Lower leg skin (tissue), 4 donors: Measurements from ENCODE around the gene LGR4. TPM values are rescaled to one million over a fixed set of nuclear protein-coding genes. Genes with fewer than 3 reads are reported as not detected.
"Not testable (repeated sequence)": the region's sequence is repeated elsewhere in the genome, so short reads cannot be mapped to it uniquely, and the experiment has no call there.

Experiments used
- DNase-seq, 2 donors: peaks; one replicate each; pipeline ENCODE4 v3.0.0-alpha.2; 2019; ENCODE audit warnings: low spot score in 2 of 2
- H3K4me3 ChIP-seq: fragments of 200-600 bp; sonication (generic); 2 replicates; pipeline ENCODE4 v1.5.1; 2017; ENCODE audit warnings: mild to moderate bottlenecking, low read depth; ENCODE audit not compliant: poor library complexity, severe bottlenecking
- CTCF ChIP-seq, 3 donors: fragments of 450-650 bp; IDR thresholded peaks; one replicate each; pipeline ENCODE4 v1.5.1; 2016; ENCODE audit warnings: antibody characterized with exemption in 3 of 3, mild to moderate bottlenecking in 3 of 3, moderate library complexity in 2 of 3
- POLR2A ChIP-seq, 2 donors: fragments of 450-650 bp; IDR thresholded peaks; one replicate each; pipeline ENCODE4 v1.6.1; 2016 to 2017; ENCODE audit warnings: antibody characterized with exemption in 2 of 2, mild to moderate bottlenecking in 1 of 2, moderate library complexity in 1 of 2
- WGBS, 2 donors: methylation state at CpG; one replicate each; pipeline ENCODE4 v1.1.5; 2018; 5-methylcytosine and 5-hydroxymethylcytosine counted together
- intact Hi-C: fragments of 100-400 bp; cut with DNase I; formaldehyde crosslinking; loops from one replicate; pipeline ENCODE4 v1.15.0; 2023; ENCODE audit warnings: low total_unique reads
- microRNA-seq, 2 donors: library from miRNA; unstranded; fragments of <30 nt; microRNA quantifications; one replicate each; pipeline ENCODE4, GENCODE V29; 2016; ENCODE audit warnings: borderline replicate concordance in 2 of 2, borderline number of aligned reads in 1 of 2
- total RNA-seq, 4 donors: library from RNA; depleted of rRNA; stranded (reverse); fragments of >200 nt; gene quantifications; one replicate each; pipeline ENCODE4 v1.1.0, GENCODE V29; 2016

LGR4 gene
- total RNA-seq, 4 donors from 2014 or later: 32.0 to 70.2 (median 50.4) TPM

DNA sequence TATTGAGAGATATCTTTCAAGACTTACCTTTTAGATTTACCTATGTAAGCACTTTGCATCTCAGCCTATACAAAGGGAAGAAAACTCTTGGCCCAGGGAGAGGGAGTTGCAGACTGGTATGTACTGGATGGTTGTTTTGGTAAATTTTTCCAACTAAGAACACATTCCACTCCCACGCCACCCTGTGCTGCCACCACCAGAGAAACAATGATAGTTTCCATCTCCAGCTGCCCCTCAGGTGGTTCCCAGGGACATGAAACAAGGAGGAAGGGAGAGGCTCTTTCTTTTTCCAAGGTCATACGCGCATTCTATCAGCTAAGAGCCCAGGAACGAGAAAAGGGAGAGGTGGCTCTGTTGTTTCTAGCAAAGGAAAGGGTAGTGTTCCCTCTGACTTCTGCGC lies 144.0 kb downstream of the LGR4 start:
- no peak overlapping the region for H3K4me3 ChIP-seq
- WGBS, 2 donors: 78 to 82% methylated on average over 5 of the region's 5 CpGs
- intact Hi-C loops: no loop called here
- no peak for DNase-seq
- TF ChIP-seq CTCF (IDR thresholded peaks at IDR 0.05) (no peak), POLR2A (IDR thresholded peaks at IDR 0.05) (no peak)

DNA sequence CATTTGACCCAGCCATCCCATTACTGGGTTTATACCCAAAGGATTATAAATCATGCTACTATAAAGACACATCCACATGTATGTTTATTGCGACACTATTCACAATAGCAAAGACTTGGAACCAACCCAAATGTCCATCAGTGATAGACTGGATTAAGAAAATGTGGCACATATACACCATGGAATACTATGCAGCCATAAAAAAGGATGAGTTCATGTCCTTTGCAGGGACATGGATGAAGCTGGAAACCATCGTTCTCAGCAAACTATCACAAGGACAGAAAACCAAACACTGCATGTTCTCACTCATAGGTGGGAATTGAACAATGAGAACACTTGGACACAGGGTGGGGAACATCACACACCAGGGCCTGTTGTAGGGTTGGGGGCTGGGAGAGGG lies 145.5 kb downstream of the LGR4 start:
- intact Hi-C loops, H3K4me3 ChIP-seq, DNase-seq: not testable (repeated sequence)
- 94 to 98% methylated on average over 2 of the region's 2 CpGs for WGBS, 2 donors

DNA sequence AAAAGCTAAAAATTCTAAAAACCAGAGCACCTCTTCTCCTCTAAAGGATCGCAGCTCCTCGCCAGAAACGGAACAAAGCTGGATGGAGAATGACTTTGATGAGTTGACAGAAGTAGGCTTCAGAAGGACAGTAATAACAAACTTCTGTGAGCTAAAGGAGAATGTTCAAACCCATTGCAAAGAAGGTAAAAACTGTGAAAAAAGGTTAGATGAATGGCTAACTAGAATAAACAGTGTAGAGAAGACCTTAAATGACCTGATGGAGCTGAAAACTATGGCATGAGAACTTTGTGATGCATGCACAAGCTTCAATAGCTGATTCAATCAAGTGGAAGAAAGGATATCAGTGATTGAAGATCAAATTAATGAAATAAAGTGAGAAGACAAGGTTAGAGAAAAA lies 150.4 kb downstream of the LGR4 start:
- DNase-seq, intact Hi-C loops, H3K4me3 ChIP-seq: not testable (repeated sequence)
- WGBS, 2 donors: 96 to 100% methylated on average over 3 of the region's 3 CpGs

- DNase-seq, H3K4me3 ChIP-seq, intact Hi-C loops: not testable (repeated sequence)
- 91 to 94% methylated on average over 10 of the region's 10 CpGs for WGBS, 2 donors
These were observed 151.2 kb downstream of the LGR4 start for GRCh38 chr11:27321340-27321739.

DNA sequence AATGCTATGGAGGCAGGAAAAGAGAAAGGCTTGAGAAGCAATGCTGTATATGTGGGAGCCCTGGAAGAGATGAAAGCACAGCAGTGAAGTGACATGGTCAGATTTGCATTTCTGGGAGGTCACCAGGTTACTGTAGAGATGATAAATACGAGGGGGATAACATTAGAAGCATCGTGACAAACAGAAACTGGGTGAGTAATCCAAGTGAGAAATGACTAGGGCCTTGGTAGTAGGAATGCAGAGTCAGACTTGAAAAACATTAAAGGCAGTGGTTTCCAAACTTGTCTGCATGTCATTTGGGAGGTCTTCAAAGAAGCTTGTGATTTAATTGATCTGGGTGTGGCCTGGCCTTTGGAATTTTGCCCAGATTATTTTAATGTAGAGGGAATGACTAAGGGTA lies 153.5 kb downstream of the LGR4 start:
- DNase-seq: no peak
- TF ChIP-seq POLR2A (IDR thresholded peaks at IDR 0.05) (no peak), CTCF (IDR thresholded peaks at IDR 0.05) (no peak)
- intact Hi-C loops: no loop called here
- no peak overlapping the region for H3K4me3 ChIP-seq
- WGBS, 2 donors: 21 to 25% methylated on average over 2 of the region's 2 CpGs

DNA sequence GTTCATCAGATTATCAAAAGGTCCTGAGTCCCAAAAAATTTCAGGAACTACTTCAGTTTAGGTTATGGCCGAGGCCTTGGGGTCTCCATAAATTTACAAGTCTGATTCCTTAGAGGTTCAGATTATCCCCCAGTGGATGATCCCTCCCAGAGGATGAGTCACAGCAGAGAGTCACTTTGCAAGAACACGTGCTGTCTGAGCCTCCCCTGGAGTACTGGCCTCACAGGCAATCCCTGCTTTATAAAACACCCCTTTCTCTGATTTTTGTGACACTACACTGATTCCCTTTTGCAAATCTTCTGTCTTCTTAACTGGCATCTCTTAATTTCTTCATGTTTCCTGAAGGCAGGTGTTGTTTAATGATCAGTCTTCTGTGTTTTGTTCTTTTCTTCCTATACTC lies 154.8 kb downstream of the LGR4 start:
- DNase-seq: no peak
- H3K4me3 ChIP-seq: no peak overlapping the region
- WGBS, 2 donors: 70% methylated on average over 2 of the region's 2 CpGs
- TF ChIP-seq CTCF (IDR thresholded peaks at IDR 0.05) (no peak), POLR2A (IDR thresholded peaks at IDR 0.05) (no peak)
- intact Hi-C loops: no loop called here

Small RNA genes within 50 kb of the gene (microRNA-seq; reads per million reads assigned to microRNA genes)
- 0 reads per million in 2 donors for gene MIR8087

Other genes starting within 250 kb of the LGR4 start
- 1 to 10 TPM; 3.2 to 5.9 (median 4.6) TPM for gene CCDC34, start 109.6 kb downstream of the LGR4 start, total RNA-seq
- 10 to 100 TPM; 29.2 to 35.6 (median 34.5) TPM for gene LIN7C, start 34.0 kb upstream of the LGR4 start, total RNA-seq
- 1 to 10 TPM in 3 of 4 donors, under 1 TPM in 1; 0.93 to 4.6 (median 1.5) TPM for gene BDNF, start 227.7 kb upstream of the LGR4 start, total RNA-seq